AG04449 (cell line): ENCODE data around the gene LRRTM4.
"Not testable (repeated sequence)": the region's sequence is repeated elsewhere in the genome, so short reads cannot be mapped to it uniquely, and the experiment has no call there.

Source experiments
- CTCF ChIA-PET: fragments of 350-600 bp; formaldehyde crosslinking; extraction: SDS; loops from one replicate; lab custom pipeline; 2021; ENCODE audit warnings: antibody characterized with exemption; lab: Yijun Ruan, JAX
- POLR2A ChIA-PET: fragments of 400-600, 350-600 bp; formaldehyde crosslinking; extraction: SDS; loops from one replicate; lab custom pipeline; 2020; ENCODE audit warnings: antibody characterized with exemption, inconsistent platforms; lab: Yijun Ruan, JAX
- DNase-seq: peaks from one replicate; pipeline ENCODE4 v3.0.0-alpha.2; 2010; ENCODE audit warnings: low read depth, low spot score
- H3K4me3 ChIP-seq: 2 replicates; pipeline ENCODE4 v1.5.1; 2011; ENCODE audit warnings: low read depth, mild to moderate bottlenecking, control low read depth, low read length
- CTCF ChIP-seq: IDR thresholded peaks from one replicate; pipeline ENCODE4 v1.5.1; 2011; ENCODE audit warnings: mild to moderate bottlenecking, moderate library complexity, low read length, control low read depth, inconsistent platforms; ENCODE audit not compliant: insufficient read depth; ENCODE audit errors: missing control alignments

The LRRTM4 gene

DNA sequence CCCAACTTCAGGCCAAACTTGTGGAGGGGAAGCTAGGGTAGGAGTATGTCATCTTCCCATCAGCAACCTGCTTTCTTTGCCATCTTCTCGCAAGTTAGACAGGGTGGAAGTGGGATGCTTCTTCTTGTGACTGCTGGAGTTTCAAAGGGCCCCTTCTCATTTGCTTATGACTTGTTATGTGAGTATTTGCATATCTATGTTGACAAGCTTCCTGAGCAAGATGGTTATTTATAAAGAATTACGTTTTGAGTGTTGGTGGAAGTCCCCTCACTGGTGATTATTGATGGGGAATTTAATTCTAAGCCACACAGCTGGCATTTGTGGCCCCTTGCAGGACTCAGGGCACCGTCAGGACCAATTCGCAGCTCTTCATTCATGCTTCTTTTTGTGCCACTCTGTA lies 791.0 kb downstream of the LRRTM4 start:
- ChIA-PET CTCF (no interaction called here), POLR2A (no interaction called here)
- no peak for TF ChIP-seq CTCF
- no peak for DNase-seq
- H3K4me3 ChIP-seq, result no peak overlapping the region

DNA sequence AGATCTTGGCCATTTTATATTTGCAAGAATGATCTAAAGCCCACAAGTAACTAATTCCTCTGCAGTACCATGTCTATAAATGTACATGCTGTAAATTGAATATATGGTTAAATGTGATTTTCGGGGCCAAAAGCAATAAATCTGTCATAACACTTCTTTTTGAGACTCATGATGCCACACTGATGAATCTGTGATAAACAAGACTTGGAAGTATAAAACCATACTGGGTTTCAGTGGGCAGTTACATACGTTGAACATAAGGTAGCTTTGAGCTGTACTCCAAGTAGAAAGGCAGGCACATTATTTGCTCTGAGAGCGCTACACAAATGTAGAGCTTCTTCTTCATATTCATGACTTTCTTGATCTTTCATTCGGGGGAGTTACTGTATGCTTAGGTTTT lies 792.2 kb downstream of the LRRTM4 start:
- ChIA-PET POLR2A (no interaction called here), CTCF (no interaction called here)
- no peak overlapping the region for H3K4me3 ChIP-seq
- DNase-seq, result no peak
- TF ChIP-seq CTCF, result no peak

DNA sequence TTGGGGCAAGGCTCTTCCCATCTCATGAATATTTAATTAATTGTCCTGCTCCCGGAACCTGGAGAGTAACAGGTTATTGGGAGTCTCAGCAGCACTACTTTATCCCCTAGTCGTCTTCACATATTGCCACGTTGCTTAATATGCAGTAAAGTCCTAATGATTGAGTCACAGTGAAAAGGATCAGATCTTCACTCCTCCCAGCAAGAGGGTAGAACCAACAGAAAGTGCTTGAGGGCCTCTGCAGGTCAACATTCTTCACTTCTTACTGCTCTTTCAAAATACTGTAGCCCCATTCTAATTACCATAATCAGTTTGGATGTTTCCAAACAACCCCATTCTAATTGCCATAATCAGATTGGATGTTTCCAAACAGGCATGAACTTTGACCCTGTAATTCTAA lies 801.0 kb downstream of the LRRTM4 start:
- DNase-seq, result no peak
- no peak overlapping the region for H3K4me3 ChIP-seq
- POLR2A ChIA-PET, result no interaction called here
- TF ChIP-seq CTCF, result no peak
- CTCF ChIA-PET, result no interaction called here

GRCh38 chr2:76713312-76713711 lies 808.9 kb downstream of the LRRTM4 start:
- ChIA-PET POLR2A (no interaction called here), CTCF (no interaction called here)

DNA sequence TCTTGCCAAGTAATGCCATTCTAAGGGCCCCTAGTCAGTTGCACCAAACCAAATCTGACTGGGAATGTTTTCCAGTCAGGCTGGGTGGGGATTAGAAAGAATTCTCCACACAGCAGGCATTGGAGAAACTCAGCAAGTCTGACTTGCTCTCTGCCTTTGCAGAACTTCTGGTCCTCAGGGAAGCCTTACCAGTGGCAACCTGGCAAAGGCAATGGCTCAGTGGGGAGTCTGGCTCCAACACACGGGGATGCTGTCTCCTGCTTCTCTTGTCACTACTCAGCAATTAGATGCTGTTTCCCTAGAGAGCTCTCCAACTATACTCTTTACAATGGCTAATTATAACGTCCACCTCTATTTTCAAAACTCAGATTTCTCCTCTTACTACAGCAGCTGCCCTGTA lies 810.7 kb downstream of the LRRTM4 start:
- ChIA-PET CTCF (no interaction called here), POLR2A (no interaction called here)
- no peak for TF ChIP-seq CTCF
- no peak for DNase-seq
- H3K4me3 ChIP-seq, result no peak overlapping the region

More at GRCh38 chr2:76713312-76713711, 808.9 kb downstream of the LRRTM4 start:
- H3K4me3 ChIP-seq, result no peak overlapping the region
- TF ChIP-seq CTCF, result no peak
- no peak for DNase-seq

DNA sequence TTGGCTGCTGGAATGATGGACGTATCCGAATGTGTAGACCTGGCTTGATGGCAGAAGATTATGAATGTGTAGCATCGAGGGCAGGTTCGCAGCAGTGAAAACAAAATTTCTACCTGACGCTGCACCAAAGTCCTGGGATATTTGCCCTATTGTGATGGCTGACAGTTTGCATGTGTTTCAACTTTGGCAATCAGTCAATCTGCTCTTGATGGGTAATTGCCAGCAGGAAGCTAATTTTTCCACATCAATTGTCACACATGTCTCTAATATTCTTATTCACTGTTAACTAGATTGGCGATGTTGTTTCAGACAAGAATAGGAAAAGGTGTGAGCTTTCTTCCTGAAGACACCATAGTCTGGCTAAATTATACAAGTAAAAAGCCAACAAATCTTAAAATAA lies 821.3 kb downstream of the LRRTM4 start:
- no peak overlapping the region for H3K4me3 ChIP-seq
- no peak for DNase-seq
- POLR2A ChIA-PET, result no interaction called here
- no peak for TF ChIP-seq CTCF
- CTCF ChIA-PET, result no interaction called here

- CTCF ChIA-PET, POLR2A ChIA-PET, H3K4me3 ChIP-seq, DNase-seq: not testable (repeated sequence)
Measured at GRCh38 chr2:76697998-76698713, 824.0 kb downstream of the LRRTM4 start.
